Heart left ventricle (tissue), 13 donors: ENCODE measurements around the gene LIAS.
A peak's percentile ranks its signal among the peaks of the same experiment; 100 is the strongest.

ENCODE experiments used
- POLR2A ChIP-seq, 2 donors: fragments of 450-650 bp; IDR thresholded peaks; one replicate each; pipeline ENCODE4 v1.6.1; 2017; ENCODE audit warnings: antibody characterized with exemption in 2 of 2, mild to moderate bottlenecking in 2 of 2, moderate library complexity in 2 of 2
- TF ChIP-seq, protein P1 (sequence below), 12 donors: fragments of 200-600 bp; sonication (generic) in 4 of 12; IDR thresholded peaks; one replicate each; pipeline versions ENCODE4 v1.5.0 to v1.8.0; 2018 to 2022; ENCODE audit warnings: antibody characterized with exemption in 12 of 12, mild to moderate bottlenecking in 5 of 12
- donor health status: ischemic (EF 13 %, LVEDD 7.1; RV severe dilation, severe dysfunction).
- donor health status: DM: no; HTN: yes; CAD: no.
- donor health status: DM: no; HTN: no; CAD: no.
- donor health status: ischemic (EF 25% LVEDD 6.9; RV normal size, moderate dysfunction).
- donor health status: ischemic (EF 25% LVEDD 5.7; RV mildly dilated, moderate dysfunction).
- donor health status: ischemic (EF 35%, LVEDD 5.7; RV mildly dilated, moderate dysfunction).
- donor health status: nonischemic (EF 11% LVEDD 7.7; RV severe dilation, severe dysfunction).
- donor health status: DM: yes; HTN: yes; CAD: no.
- donor health status: PGD.
- donor health status: ischemic (EF 29% LVEDD 5.4; RV normal size, mild dysfunction).
- donor health status: nonischemic (EF 23%, LVEDD 6.1; RV moderate dilation, normal function).

DNA sequence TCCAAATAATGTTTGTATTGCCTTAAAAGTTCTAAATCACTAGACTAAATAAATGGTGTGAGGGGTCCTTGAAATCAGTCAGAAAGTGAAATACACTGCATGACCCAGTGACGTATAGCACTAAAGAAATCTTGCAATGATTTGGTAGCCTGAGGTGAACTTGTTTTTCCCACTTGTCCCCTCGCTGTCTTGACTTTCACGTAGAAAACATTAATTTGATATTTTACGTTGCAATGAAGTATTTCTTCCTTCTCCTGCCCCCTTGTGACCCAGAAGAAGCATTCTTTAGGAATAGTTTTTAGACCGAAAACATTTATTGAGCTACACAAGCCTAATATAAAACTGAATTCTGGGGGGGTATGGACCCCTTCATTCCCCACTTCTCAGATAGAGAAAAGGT is 48.4 kb upstream of the LIAS start:
- TF ChIP-seq, protein P1, sequence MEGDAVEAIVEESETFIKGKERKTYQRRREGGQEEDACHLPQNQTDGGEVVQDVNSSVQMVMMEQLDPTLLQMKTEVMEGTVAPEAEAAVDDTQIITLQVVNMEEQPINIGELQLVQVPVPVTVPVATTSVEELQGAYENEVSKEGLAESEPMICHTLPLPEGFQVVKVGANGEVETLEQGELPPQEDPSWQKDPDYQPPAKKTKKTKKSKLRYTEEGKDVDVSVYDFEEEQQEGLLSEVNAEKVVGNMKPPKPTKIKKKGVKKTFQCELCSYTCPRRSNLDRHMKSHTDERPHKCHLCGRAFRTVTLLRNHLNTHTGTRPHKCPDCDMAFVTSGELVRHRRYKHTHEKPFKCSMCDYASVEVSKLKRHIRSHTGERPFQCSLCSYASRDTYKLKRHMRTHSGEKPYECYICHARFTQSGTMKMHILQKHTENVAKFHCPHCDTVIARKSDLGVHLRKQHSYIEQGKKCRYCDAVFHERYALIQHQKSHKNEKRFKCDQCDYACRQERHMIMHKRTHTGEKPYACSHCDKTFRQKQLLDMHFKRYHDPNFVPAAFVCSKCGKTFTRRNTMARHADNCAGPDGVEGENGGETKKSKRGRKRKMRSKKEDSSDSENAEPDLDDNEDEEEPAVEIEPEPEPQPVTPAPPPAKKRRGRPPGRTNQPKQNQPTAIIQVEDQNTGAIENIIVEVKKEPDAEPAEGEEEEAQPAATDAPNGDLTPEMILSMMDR (IDR thresholded peaks at IDR 0.05) = peak in 4 of 12 donors; percentile 10 to 25 (median 16)
- TF ChIP-seq POLR2A (IDR thresholded peaks at IDR 0.05) = no peak
